HAP-1 (cell line): ENCODE measurements around the gene FGFR4.

Source experiments
- DNase-seq, 2 experiments: peaks; one replicate each; pipeline ENCODE4 v3.0.0-alpha.2; 2016 to 2020; ENCODE audit warnings: low spot score in 2 of 2
- H3K27me3 ChIP-seq: fragments of 250-450 bp; sonication (Bioruptor Pico); 2 replicates; pipeline ENCODE4 v1.5.1; 2020; ENCODE audit warnings: low read depth, mild to moderate bottlenecking, moderate library complexity
- H3K36me3 ChIP-seq: fragments of 250-450 bp; sonication (Bioruptor Pico); replicated peaks from 2 replicates; pipeline ENCODE4 v1.5.1; 2020; ENCODE audit warnings: mild to moderate bottlenecking
- H3K4me1 ChIP-seq: fragments of 250-450 bp; sonication (Bioruptor Pico); 2 replicates; pipeline ENCODE4 v1.5.1; 2020; ENCODE audit warnings: mild to moderate bottlenecking
- H3K4me3 ChIP-seq: fragments of 250-450 bp; sonication (Bioruptor Pico); 2 replicates; pipeline ENCODE4 v1.5.1; 2020; ENCODE audit warnings: mild to moderate bottlenecking, moderate library complexity
- H3K9me3 ChIP-seq: fragments of 250-450 bp; sonication (Bioruptor Pico); 2 replicates; pipeline ENCODE4 v1.5.1; 2020; ENCODE audit warnings: mild to moderate bottlenecking, moderate library complexity
- in situ Hi-C: fragments of 300-500 bp; cut with MboI; formaldehyde crosslinking; loops from 3 replicates; pipeline ENCODE4 v1.14.3; 2020; ENCODE audit warnings: low sequenced_read_pairs, inconsistent platforms, mixed read lengths

The FGFR4 gene

GRCh38 chr5:177070536-177071191 is 16.1 kb upstream of the FGFR4 start:
- in situ Hi-C loops: no loop called here
- H3K27me3 ChIP-seq: no peaks in the 10 kb centered on the region
- no peaks in the 10 kb centered on the region for H3K9me3 ChIP-seq
- no peaks in the 10 kb centered on the region for H3K4me1 ChIP-seq
- H3K36me3 ChIP-seq: peaks cover 10% of the 10 kb centered on the region
- DNase-seq: no peak
- no peak overlapping the region for H3K4me3 ChIP-seq

GRCh38 chr5:177071666-177072385 is 14.9 kb upstream of the FGFR4 start:
- peaks cover 1% of the 10 kb centered on the region for H3K4me1 ChIP-seq
- no peaks in the 10 kb centered on the region for H3K9me3 ChIP-seq
- peak; percentile 66 to 92 for DNase-seq
- peaks cover 4% of the 10 kb centered on the region; the same call in 1 of the 2 replicates for H3K36me3 ChIP-seq
- no peaks in the 10 kb centered on the region for H3K27me3 ChIP-seq
- no peak overlapping the region for H3K4me3 ChIP-seq
- in situ Hi-C loops: no loop called here

- H3K4me1 ChIP-seq: peaks cover 10% of the 10 kb centered on the region
- in situ Hi-C loops: no loop called here
- H3K36me3 ChIP-seq: no peaks in the 10 kb centered on the region
- H3K9me3 ChIP-seq: no peaks in the 10 kb centered on the region
- H3K27me3 ChIP-seq: no peaks in the 10 kb centered on the region
- no peak overlapping the region for H3K4me3 ChIP-seq
- DNase-seq: peak; percentile 81 to 96
Measured at GRCh38 chr5:177077335-177077734, 9.4 kb upstream of the FGFR4 start.

GRCh38 chr5:177079606-177080005 is 7.1 kb upstream of the FGFR4 start:
- in situ Hi-C loops: no loop called here
- H3K9me3 ChIP-seq: no peaks in the 10 kb centered on the region

GRCh38 chr5:177080265-177080664 is 6.5 kb upstream of the FGFR4 start:
- H3K9me3 ChIP-seq: no peaks in the 10 kb centered on the region
- H3K4me3 ChIP-seq: no peak overlapping the region
- H3K36me3 ChIP-seq: no peaks in the 10 kb centered on the region
- H3K4me1 ChIP-seq: peaks cover 15% of the 10 kb centered on the region
- in situ Hi-C loops: no loop called here
- DNase-seq: no peak
- H3K27me3 ChIP-seq: no peaks in the 10 kb centered on the region

More at GRCh38 chr5:177079606-177080005, 7.1 kb upstream of the FGFR4 start:
- no peak for DNase-seq
- H3K36me3 ChIP-seq: no peaks in the 10 kb centered on the region
- no peak overlapping the region for H3K4me3 ChIP-seq
- H3K4me1 ChIP-seq: peaks cover 10% of the 10 kb centered on the region
- H3K27me3 ChIP-seq: no peaks in the 10 kb centered on the region

GRCh38 chr5:177081859-177082258 is 4.9 kb upstream of the FGFR4 start:
- Histone ChIP-seq H3K36me3 (no peaks in the 10 kb centered on the region), H3K27me3 (no peaks in the 10 kb centered on the region), H3K9me3 (no peaks in the 10 kb centered on the region), H3K4me3 (no peak overlapping the region), H3K4me1 (peaks cover 19% of the 10 kb centered on the region)
- no peak for DNase-seq
- in situ Hi-C loops: no loop called here

GRCh38 chr5:177083357-177083756 is 3.4 kb upstream of the FGFR4 start:
- Histone ChIP-seq H3K36me3 (no peaks in the 10 kb centered on the region), H3K9me3 (no peaks in the 10 kb centered on the region), H3K4me3 (no peak overlapping the region), H3K27me3 (no peaks in the 10 kb centered on the region), H3K4me1 (peaks cover 16% of the 10 kb centered on the region)
- in situ Hi-C loops: no loop called here
- DNase-seq: no peak

GRCh38 chr5:177084175-177084574 is 2.5 kb upstream of the FGFR4 start:
- in situ Hi-C loops: no loop called here
- no peaks in the 10 kb centered on the region for H3K36me3 ChIP-seq
- H3K9me3 ChIP-seq: no peaks in the 10 kb centered on the region
- no peak overlapping the region for H3K4me3 ChIP-seq
- DNase-seq: no peak
- peaks cover 16% of the 10 kb centered on the region for H3K4me1 ChIP-seq
- H3K27me3 ChIP-seq: no peaks in the 10 kb centered on the region

GRCh38 chr5:177085985-177086653 is 596 bp upstream of the FGFR4 start:
- DNase-seq: peak in 1 of 2 experiments; percentile 85
- in situ Hi-C loops: no loop called here

GRCh38 chr5:177087398-177088005 is 787 bp downstream of the FGFR4 start:
- no peak for DNase-seq
- no peaks in the 10 kb centered on the region for H3K9me3 ChIP-seq
- in situ Hi-C loops: no loop called here
- H3K4me1 ChIP-seq: peaks cover 16% of the 10 kb centered on the region
- H3K27me3 ChIP-seq: no peaks in the 10 kb centered on the region
- H3K4me3 ChIP-seq: peak overlapping the region; percentile 69
- H3K36me3 ChIP-seq: no peaks in the 10 kb centered on the region; the same call in 1 of the 2 replicates

More at GRCh38 chr5:177085985-177086653, 596 bp upstream of the FGFR4 start:
- H3K27me3 ChIP-seq: no peaks in the 10 kb centered on the region
- H3K4me1 ChIP-seq: peaks cover 16% of the 10 kb centered on the region
- H3K4me3 ChIP-seq: no peak overlapping the region
- H3K9me3 ChIP-seq: no peaks in the 10 kb centered on the region
- no peaks in the 10 kb centered on the region for H3K36me3 ChIP-seq

GRCh38 chr5:177089127-177089526 is 2.4 kb downstream of the FGFR4 start:
- H3K4me1 ChIP-seq: peaks cover 16% of the 10 kb centered on the region
- no peaks in the 10 kb centered on the region for H3K9me3 ChIP-seq
- in situ Hi-C loops: no loop called here
- no peak for DNase-seq
- no peaks in the 10 kb centered on the region for H3K27me3 ChIP-seq
- H3K4me3 ChIP-seq: no peak overlapping the region
- no peaks in the 10 kb centered on the region; the same call in none of the 2 replicates for H3K36me3 ChIP-seq

- H3K4me1 ChIP-seq: peaks cover 13% of the 10 kb centered on the region
- no peaks in the 10 kb centered on the region for H3K9me3 ChIP-seq
- in situ Hi-C loops: no loop called here
- H3K36me3 ChIP-seq: no peaks in the 10 kb centered on the region; the same call in none of the 2 replicates
- no peaks in the 10 kb centered on the region for H3K27me3 ChIP-seq
- no peak overlapping the region for H3K4me3 ChIP-seq
- no peak for DNase-seq
Measured at GRCh38 chr5:177089825-177090641, 3.3 kb downstream of the FGFR4 start.

- H3K4me1 ChIP-seq: peaks cover 10% of the 10 kb centered on the region
- no peaks in the 10 kb centered on the region for H3K9me3 ChIP-seq
- DNase-seq: no peak
- H3K36me3 ChIP-seq: no peaks in the 10 kb centered on the region; the same call in none of the 2 replicates
- in situ Hi-C loops: no loop called here
- H3K4me3 ChIP-seq: no peak overlapping the region
- no peaks in the 10 kb centered on the region for H3K27me3 ChIP-seq
Measured at GRCh38 chr5:177090813-177091212, 4.1 kb downstream of the FGFR4 start.
